ENCODE data around the gene DLG2. TPM values are rescaled to one million over a fixed set of nuclear protein-coding genes. Genes with fewer than 3 reads are reported as not detected.

DLG2 gene
- total and polyA plus RNA-seq, 2 donors (not counting 3 experiments of a cell fraction or from before 2014, with no cell fraction given): 0.15 to 1.1 TPM

DNA sequence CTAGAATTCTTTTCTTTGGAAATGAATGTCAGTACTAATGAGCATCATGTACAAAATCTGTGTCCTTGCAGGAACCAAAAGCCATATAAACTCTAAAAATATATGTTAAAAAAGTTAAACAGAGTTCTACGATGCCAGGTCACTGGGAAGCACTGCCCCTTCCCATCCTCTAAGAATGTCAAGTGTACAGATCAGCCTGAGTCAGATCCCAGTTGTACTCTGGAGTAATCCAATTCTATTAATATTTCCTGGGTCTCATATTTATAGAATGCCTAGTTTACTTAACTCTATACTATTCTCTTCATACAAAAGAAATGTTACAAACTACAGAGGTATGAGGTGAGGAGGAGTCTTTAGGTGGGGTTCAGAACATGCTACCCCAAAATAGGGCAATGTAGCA is 460.1 kb downstream of the DLG2 start:
- no peaks in the 10 kb centered on the region for H3K79me2 ChIP-seq (ENCODE audit: control insufficient read depth, insufficient read depth, low read length)
- DNase-seq (ENCODE audit: low read depth, low spot score): no peak
- dilution Hi-C loops (cut with MboI; ENCODE audit: extremely low pct_ligation_motif_present, low sequenced_read_pairs): no loop called here
- H2AFZ ChIP-seq (ENCODE audit: low read depth, low read length): no peak overlapping the region
- H4K20me1 ChIP-seq (replicated peaks; ENCODE audit: control insufficient read depth, extremely low read depth, insufficient read depth, low read length): no peaks in the 10 kb centered on the region
- no peaks in the 10 kb centered on the region for H3K9me3 ChIP-seq (replicated peaks; ENCODE audit: control insufficient read depth, insufficient read depth, low read length)
- no peaks in the 10 kb centered on the region for H3K9me1 ChIP-seq (replicated peaks; ENCODE audit: control insufficient read depth, extremely low read depth, insufficient read depth, low read length)
- POLR2A ChIA-PET: no interaction called here
- no TSS peak for BruUV-seq (replicated peaks)
- no peaks in the 10 kb centered on the region for H3K4me1 ChIP-seq (ENCODE audit: control insufficient read depth, extremely low read depth, insufficient read depth, low read length)
- no peaks in the 10 kb centered on the region for H3K36me3 ChIP-seq (ENCODE audit: control insufficient read depth in 2 of 2, extremely low read depth in 1 of 2, insufficient read depth in 2 of 2, low read length in 2 of 2)
- H3K27ac ChIP-seq (ENCODE audit: insufficient read depth, low read depth, low read length): no peak overlapping the region
- TF ChIP-seq, protein P1, sequence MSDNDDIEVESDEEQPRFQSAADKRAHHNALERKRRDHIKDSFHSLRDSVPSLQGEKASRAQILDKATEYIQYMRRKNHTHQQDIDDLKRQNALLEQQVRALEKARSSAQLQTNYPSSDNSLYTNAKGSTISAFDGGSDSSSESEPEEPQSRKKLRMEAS (IDR thresholded peaks at IDR 0.05; ENCODE audit: insufficient read depth, insufficient read length): no peak
- TF ChIP-seq FOS (IDR thresholded peaks at IDR 0.05; ENCODE audit: borderline replicate concordance, insufficient read depth, low read length): no peak
- no peak for TF ChIP-seq POLR2A (IDR thresholded peaks at IDR 0.05; ENCODE audit: low read depth, low read length)
- TF ChIP-seq, protein P2, sequence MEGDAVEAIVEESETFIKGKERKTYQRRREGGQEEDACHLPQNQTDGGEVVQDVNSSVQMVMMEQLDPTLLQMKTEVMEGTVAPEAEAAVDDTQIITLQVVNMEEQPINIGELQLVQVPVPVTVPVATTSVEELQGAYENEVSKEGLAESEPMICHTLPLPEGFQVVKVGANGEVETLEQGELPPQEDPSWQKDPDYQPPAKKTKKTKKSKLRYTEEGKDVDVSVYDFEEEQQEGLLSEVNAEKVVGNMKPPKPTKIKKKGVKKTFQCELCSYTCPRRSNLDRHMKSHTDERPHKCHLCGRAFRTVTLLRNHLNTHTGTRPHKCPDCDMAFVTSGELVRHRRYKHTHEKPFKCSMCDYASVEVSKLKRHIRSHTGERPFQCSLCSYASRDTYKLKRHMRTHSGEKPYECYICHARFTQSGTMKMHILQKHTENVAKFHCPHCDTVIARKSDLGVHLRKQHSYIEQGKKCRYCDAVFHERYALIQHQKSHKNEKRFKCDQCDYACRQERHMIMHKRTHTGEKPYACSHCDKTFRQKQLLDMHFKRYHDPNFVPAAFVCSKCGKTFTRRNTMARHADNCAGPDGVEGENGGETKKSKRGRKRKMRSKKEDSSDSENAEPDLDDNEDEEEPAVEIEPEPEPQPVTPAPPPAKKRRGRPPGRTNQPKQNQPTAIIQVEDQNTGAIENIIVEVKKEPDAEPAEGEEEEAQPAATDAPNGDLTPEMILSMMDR (IDR thresholded peaks at IDR 0.05; ENCODE audit: extremely low read depth in 1 of 2, insufficient read depth in 1 of 2, low read depth in 1 of 2, low read length in 2 of 2): no peak
- no peak for TF ChIP-seq EZH2 (IDR thresholded peaks at IDR 0.05; ENCODE audit: borderline replicate concordance, low read depth, low read length, severe bottlenecking)
- TF ChIP-seq MYC (IDR thresholded peaks at IDR 0.05; ENCODE audit: low read depth, low read length): no peak
- TF ChIP-seq GATA2 (IDR thresholded peaks at IDR 0.05; ENCODE audit: insufficient read depth, insufficient read length, low read depth, low read length): no peak
- TF ChIP-seq POLR2AphosphoS5 (IDR thresholded peaks at IDR 0.05; ENCODE audit: insufficient read depth, low read depth, low read length): no peak
- TF ChIP-seq JUN (IDR thresholded peaks at IDR 0.05; ENCODE audit: borderline replicate concordance, insufficient read depth, insufficient read length, low read depth): no peak
- intact Hi-C loops (cut with micrococcal nuclease): no loop called here
- CTCF ChIA-PET: no interaction called here
- no peak overlapping the region for H3K9ac ChIP-seq (replicated peaks; ENCODE audit: extremely low read depth, insufficient read depth, low read length)
- FAIRE-seq: no peak
- H3K27me3 ChIP-seq (ENCODE audit: control insufficient read depth in 2 of 2, insufficient read depth in 2 of 2, low read length in 2 of 2): no peaks in the 10 kb centered on the region
- no peak overlapping the region for H3K4me3 ChIP-seq (replicated peaks in 1 of 3; ENCODE audit: insufficient read depth in 1 of 3, low read depth in 1 of 3, low read length in 3 of 3)
- no peak overlapping the region for H3K4me2 ChIP-seq (ENCODE audit: insufficient read depth, low read length)
